Neural progenitor cell (in vitro differentiated cells): ENCODE data around the gene PLIN3. TPM values are rescaled to one million over a fixed set of nuclear protein-coding genes. Genes with fewer than 3 reads are reported as not detected.
"Not testable (repeated sequence)": the region's sequence is repeated elsewhere in the genome, so short reads cannot be mapped to it uniquely, and the experiment has no call there.

ENCODE experiments used
- DNase-seq: peaks from one replicate; pipeline ENCODE4 v3.0.0-alpha.2; 2016; ENCODE audit warnings: low spot score
- H2AFZ ChIP-seq: fragments of 200-600 bp; sonication (generic); replicated peaks from 2 replicates; pipeline ENCODE4 v1.6.1; 2016; ENCODE audit warnings: antibody characterized with exemption
- H3F3A ChIP-seq: fragments of 200-600 bp; sonication (generic); 2 replicates; pipeline ENCODE4 v1.6.1; 2016; ENCODE audit warnings: antibody characterized with exemption, low read depth
- H3K27ac ChIP-seq: fragments of 200-600 bp; sonication (generic); 2 replicates; pipeline ENCODE4 v1.5.1; 2016; ENCODE audit warnings: mild to moderate bottlenecking
- H3K27me3 ChIP-seq: fragments of 200-600 bp; sonication (generic); 2 replicates; pipeline ENCODE4 v1.6.1; 2016; ENCODE audit warnings: mild to moderate bottlenecking, moderate library complexity
- H3K36me3 ChIP-seq: fragments of 200-600 bp; sonication (generic); 2 replicates; pipeline ENCODE4 v1.5.1; 2016
- H3K4me1 ChIP-seq: fragments of 200-600 bp; sonication (generic); 2 replicates; pipeline ENCODE4 v1.6.1; 2016; ENCODE audit warnings: mixed run types
- H3K4me2 ChIP-seq: fragments of 200-600 bp; sonication (generic); 2 replicates; pipeline ENCODE4 v1.6.1; 2016
- H3K4me3 ChIP-seq: fragments of 200-600 bp; sonication (generic); 2 replicates; pipeline ENCODE4 v1.5.1; 2016
- H3K79me2 ChIP-seq: fragments of 200-600 bp; sonication (generic); 2 replicates; pipeline ENCODE4 v1.6.1; 2016; ENCODE audit warnings: low read depth
- H3K9ac ChIP-seq: fragments of 200-600 bp; sonication (generic); 2 replicates; pipeline ENCODE4 v1.6.1; 2016
- H3K9me3 ChIP-seq: fragments of 200-600 bp; sonication (generic); 2 replicates; pipeline ENCODE4 v1.5.1; 2016; ENCODE audit warnings: low read depth
- H4K20me1 ChIP-seq: fragments of 200-600 bp; sonication (generic); 2 replicates; pipeline ENCODE4 v1.6.1; 2016; ENCODE audit warnings: low read depth
- H3K27ac Mint-ChIP-seq: 3 replicates; pipeline ENCODE4 v1.8.0; 2021; ENCODE audit warnings: mixed read lengths
- H3K27me3 Mint-ChIP-seq: 2 replicates; pipeline ENCODE4 v1.8.0; 2022; ENCODE audit warnings: low read depth, mild to moderate bottlenecking, inconsistent platforms, moderate library complexity, mixed read lengths; ENCODE audit not compliant: insufficient read depth
- H3K36me3 Mint-ChIP-seq: 3 replicates; pipeline ENCODE4 v1.8.0; 2021; ENCODE audit warnings: mixed read lengths
- H3K4me1 Mint-ChIP-seq: 3 replicates; pipeline ENCODE4 v1.8.0; 2021; ENCODE audit warnings: mixed read lengths
- H3K4me3 Mint-ChIP-seq: 3 replicates; pipeline ENCODE4 v1.8.0; 2021; ENCODE audit warnings: mild to moderate bottlenecking, moderate library complexity, mixed read lengths
- H3K9me3 Mint-ChIP-seq: 3 replicates; pipeline ENCODE4 v1.8.0; 2020; ENCODE audit warnings: mixed read lengths
- EZH2 ChIP-seq: fragments of 200-600 bp; sonication (generic); IDR thresholded peaks from 2 replicates; pipeline ENCODE4 v1.6.1; 2017; ENCODE audit warnings: antibody characterized with exemption, mild to moderate bottlenecking, moderate library complexity
- EZH2phosphoT487 ChIP-seq: fragments of 200-600 bp; sonication (generic); IDR thresholded peaks from 2 replicates; pipeline ENCODE4 v1.6.1; 2017; ENCODE audit warnings: antibody characterized with exemption
- total RNA-seq: library from RNA; depleted of rRNA; stranded (reverse); fragments of >200 nt; gene quantifications from 2 replicates; pipeline ENCODE4 v1.2.3, GENCODE V29; 2015; ENCODE audit warnings: low replicate concordance
- TF ChIP-seq, protein P1 (sequence below): fragments of 200-600 bp; sonication (generic); IDR thresholded peaks from 2 replicates; pipeline ENCODE4 v1.5.1; 2017; ENCODE audit warnings: antibody characterized with exemption, mild to moderate bottlenecking

PLIN3 gene
- total RNA-seq, 1 donor from 2014 or later = 49.7 TPM

DNA sequence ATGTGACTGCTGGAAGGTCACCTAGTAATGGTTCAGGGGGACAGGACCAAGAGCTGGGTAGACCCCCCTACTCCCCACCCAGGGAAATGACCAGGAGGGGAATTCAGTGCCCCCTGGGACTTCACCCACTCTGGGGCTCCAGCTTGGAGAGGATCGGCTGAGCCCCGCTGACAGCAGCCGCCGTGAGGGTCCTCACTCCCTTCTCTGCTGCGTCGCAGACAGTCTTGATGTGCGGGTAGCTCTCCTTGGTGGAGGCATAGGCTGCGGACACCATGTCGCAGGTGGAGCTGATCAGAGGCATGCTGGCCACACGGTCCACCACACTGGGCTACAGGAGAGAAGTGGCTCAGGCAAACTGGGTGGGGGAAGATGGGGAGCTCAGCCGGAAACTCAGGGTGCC is 7.8 kb downstream of the PLIN3 start:
- Mint-ChIP-seq H3K27ac (no peak overlapping the region), H3K9me3 (no peaks in the 10 kb centered on the region), H3K4me3 (no peak overlapping the region), H3K27me3 (no peaks in the 10 kb centered on the region), H3K4me1 (no peaks in the 10 kb centered on the region), H3K36me3 (peaks cover 6% of the 10 kb centered on the region)
- Histone ChIP-seq H3K79me2 (peaks cover 19% of the 10 kb centered on the region), H3K27me3 (no peaks in the 10 kb centered on the region), H3K4me2 (no peak overlapping the region), H3K9ac (no peak overlapping the region), H4K20me1 (peaks cover 15% of the 10 kb centered on the region), H3K9me3 (no peaks in the 10 kb centered on the region), H3K4me3 (no peak overlapping the region), H2AFZ (no peak overlapping the region), H3K27ac (no peak overlapping the region), H3F3A (no peaks in the 10 kb centered on the region), H3K4me1 (no peaks in the 10 kb centered on the region), H3K36me3 (no peaks in the 10 kb centered on the region)
- TF ChIP-seq EZH2 (no peak), EZH2phosphoT487 (no peak)
- TF ChIP-seq, protein P1, sequence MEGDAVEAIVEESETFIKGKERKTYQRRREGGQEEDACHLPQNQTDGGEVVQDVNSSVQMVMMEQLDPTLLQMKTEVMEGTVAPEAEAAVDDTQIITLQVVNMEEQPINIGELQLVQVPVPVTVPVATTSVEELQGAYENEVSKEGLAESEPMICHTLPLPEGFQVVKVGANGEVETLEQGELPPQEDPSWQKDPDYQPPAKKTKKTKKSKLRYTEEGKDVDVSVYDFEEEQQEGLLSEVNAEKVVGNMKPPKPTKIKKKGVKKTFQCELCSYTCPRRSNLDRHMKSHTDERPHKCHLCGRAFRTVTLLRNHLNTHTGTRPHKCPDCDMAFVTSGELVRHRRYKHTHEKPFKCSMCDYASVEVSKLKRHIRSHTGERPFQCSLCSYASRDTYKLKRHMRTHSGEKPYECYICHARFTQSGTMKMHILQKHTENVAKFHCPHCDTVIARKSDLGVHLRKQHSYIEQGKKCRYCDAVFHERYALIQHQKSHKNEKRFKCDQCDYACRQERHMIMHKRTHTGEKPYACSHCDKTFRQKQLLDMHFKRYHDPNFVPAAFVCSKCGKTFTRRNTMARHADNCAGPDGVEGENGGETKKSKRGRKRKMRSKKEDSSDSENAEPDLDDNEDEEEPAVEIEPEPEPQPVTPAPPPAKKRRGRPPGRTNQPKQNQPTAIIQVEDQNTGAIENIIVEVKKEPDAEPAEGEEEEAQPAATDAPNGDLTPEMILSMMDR = no peak
- DNase-seq = no peak

DNA sequence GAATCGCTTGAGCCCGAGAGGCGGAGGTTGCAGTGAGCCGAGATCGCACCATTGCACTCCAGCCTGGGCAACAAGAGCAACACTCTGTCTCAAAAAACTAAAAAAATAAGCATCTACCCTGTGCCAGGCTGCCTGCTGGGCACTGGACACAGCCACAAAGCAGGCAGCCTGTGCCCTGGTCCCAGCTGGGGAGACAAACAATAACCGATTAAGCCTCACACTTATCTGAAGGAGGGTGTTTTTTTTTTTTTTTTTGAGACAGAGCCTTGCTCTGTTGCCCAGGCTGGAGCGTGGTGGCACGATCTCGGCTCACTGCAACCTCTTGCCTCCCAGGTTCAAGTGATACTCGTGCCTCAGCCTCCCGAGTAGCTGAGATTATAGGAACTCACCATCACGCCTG is 11.0 kb downstream of the PLIN3 start:
- H3K27ac ChIP-seq, H3K79me2 ChIP-seq, H3K4me1 Mint-ChIP-seq, H3K4me2 ChIP-seq, H4K20me1 ChIP-seq, H2AFZ ChIP-seq, H3K36me3 ChIP-seq, DNase-seq, H3K9me3 ChIP-seq, H3K27ac Mint-ChIP-seq, H3F3A ChIP-seq, H3K4me3 Mint-ChIP-seq, H3K4me1 ChIP-seq, H3K4me3 ChIP-seq, H3K27me3 ChIP-seq, H3K27me3 Mint-ChIP-seq, H3K9ac ChIP-seq, H3K9me3 Mint-ChIP-seq: not testable (repeated sequence)
- H3K36me3 Mint-ChIP-seq = peaks cover 10% of the 10 kb centered on the region

DNA sequence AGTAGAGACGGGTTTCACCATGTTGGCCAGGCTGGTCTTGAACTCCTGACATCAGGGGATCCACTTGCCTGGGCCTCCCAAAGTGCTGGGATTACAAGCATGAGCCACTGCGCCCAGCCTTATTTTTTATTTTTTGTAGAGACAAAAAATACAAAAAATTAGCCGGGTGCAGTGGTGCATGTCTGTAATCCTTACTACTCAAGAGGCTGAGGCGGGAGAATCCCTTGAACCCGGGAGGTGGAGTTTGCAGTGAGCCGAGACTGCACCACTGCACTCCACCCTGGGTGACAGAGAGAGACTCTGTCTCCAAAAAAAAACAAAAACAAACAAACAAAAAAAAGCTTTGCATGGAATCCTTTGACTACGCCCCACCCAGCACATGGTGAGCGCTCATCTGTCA is 14.0 kb downstream of the PLIN3 start:
- not testable (repeated sequence) for H3K9me3 ChIP-seq, H3K27me3 ChIP-seq, H3K4me1 Mint-ChIP-seq, H2AFZ ChIP-seq, H3K27me3 Mint-ChIP-seq, H3K4me1 ChIP-seq, H3K27ac ChIP-seq, H4K20me1 ChIP-seq, H3K4me2 ChIP-seq, H3K4me3 ChIP-seq, H3K79me2 ChIP-seq, H3F3A ChIP-seq, H3K27ac Mint-ChIP-seq, H3K9me3 Mint-ChIP-seq, H3K36me3 ChIP-seq, H3K4me3 Mint-ChIP-seq, H3K9ac ChIP-seq, DNase-seq
- peaks cover 13% of the 10 kb centered on the region for H3K36me3 Mint-ChIP-seq

DNA sequence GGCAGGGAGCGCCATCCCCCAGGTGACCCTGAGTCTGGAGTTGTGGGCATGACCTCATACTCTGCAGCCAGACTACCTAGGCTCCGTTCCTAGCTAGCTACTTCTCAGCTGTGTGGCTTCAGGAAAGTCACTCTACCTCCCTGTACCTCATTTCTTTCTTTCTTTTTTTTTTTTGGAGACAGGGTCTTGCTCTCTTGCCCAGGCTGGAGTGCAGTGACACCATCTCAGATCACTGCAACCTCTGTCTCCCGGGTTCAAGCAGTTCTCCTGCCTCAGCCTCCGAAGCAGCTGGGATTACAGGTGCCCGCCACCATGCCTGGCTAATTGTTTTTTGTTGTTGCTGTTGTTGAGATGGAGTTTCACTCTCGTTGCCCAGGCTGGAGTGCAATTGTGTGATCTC is 15.0 kb downstream of the PLIN3 start:
- H3F3A ChIP-seq = no peaks in the 10 kb centered on the region
- no peak overlapping the region for H3K4me3 Mint-ChIP-seq
- H4K20me1 ChIP-seq = peaks cover 3% of the 10 kb centered on the region
- no peaks in the 10 kb centered on the region for H3K27me3 ChIP-seq
- peaks cover 13% of the 10 kb centered on the region for H3K36me3 Mint-ChIP-seq
- DNase-seq = no peak
- H3K9me3 ChIP-seq = no peaks in the 10 kb centered on the region
- no peaks in the 10 kb centered on the region for H3K36me3 ChIP-seq
- no peaks in the 10 kb centered on the region for H3K4me1 ChIP-seq
- H3K4me1 Mint-ChIP-seq = no peaks in the 10 kb centered on the region
- H3K79me2 ChIP-seq = no peaks in the 10 kb centered on the region
- TF ChIP-seq EZH2 (no peak), EZH2phosphoT487 (no peak)
- H3K9ac ChIP-seq = no peak overlapping the region
- no peak overlapping the region for H3K27ac Mint-ChIP-seq
- H3K27me3 Mint-ChIP-seq = peaks cover 2% of the 10 kb centered on the region
- no peaks in the 10 kb centered on the region for H3K9me3 Mint-ChIP-seq
- H2AFZ ChIP-seq = no peak overlapping the region
- no peak overlapping the region for H3K4me3 ChIP-seq
- H3K4me2 ChIP-seq = no peak overlapping the region
- no peak overlapping the region for H3K27ac ChIP-seq

DNA sequence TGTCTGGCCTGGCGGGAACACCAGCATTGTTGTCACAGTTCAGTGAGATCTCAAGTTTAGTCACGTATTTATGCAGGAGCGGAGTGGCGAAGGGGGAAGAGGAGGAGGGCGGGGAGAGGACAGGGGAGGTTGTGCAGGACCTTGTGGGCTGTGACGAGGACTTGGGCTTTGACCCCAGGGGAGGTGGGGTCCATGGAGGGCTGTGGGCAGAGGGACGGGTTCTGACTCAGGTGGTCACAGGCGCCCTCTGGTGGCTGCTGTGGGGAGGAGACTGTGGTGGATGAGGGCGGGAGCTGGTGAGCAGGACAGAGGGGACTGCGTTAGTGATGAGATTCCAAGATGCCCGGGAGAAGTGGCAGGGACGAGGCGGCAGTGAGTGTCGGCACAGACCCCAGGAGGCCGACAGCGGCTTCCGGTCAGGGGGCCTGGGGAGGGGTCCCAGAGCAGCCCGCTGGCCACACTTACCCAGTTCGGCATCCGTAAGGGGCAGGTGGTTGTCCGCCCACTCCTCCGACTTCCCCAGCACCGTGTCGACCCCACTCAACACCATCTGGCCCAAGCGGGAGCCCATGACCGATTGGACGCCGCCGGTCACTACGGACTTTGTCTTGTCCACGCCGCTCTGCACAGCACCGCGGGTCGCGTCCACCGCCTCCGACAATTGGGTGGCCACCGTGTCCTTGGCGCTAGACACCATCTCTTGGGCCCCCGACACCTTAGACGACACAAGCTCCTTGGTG is 15.7 kb downstream of the PLIN3 start:
- Mint-ChIP-seq H3K27me3 (peaks cover 2% of the 10 kb centered on the region), H3K4me1 (no peaks in the 10 kb centered on the region), H3K36me3 (peaks cover 10% of the 10 kb centered on the region), H3K27ac (peak overlapping the region; percentile 83), H3K4me3 (no peak overlapping the region), H3K9me3 (no peaks in the 10 kb centered on the region)
- Histone ChIP-seq H3K9me3 (no peaks in the 10 kb centered on the region), H2AFZ (no peak overlapping the region), H3K27ac (no peak overlapping the region), H3K4me3 (no peak overlapping the region), H3K36me3 (no peaks in the 10 kb centered on the region), H3K4me2 (no peak overlapping the region), H3K79me2 (no peaks in the 10 kb centered on the region), H3F3A (no peaks in the 10 kb centered on the region), H3K9ac (no peak overlapping the region), H3K4me1 (no peaks in the 10 kb centered on the region), H4K20me1 (peaks cover under 1% of the 10 kb centered on the region), H3K27me3 (no peaks in the 10 kb centered on the region)
- TF ChIP-seq, protein P1 = peak; percentile 79
- TF ChIP-seq EZH2phosphoT487 = no peak
- DNase-seq = peak; percentile 71
